PC-9 (cell line): Measurements from ENCODE around the gene SUPT3H. TPM values are rescaled to one million over a fixed set of nuclear protein-coding genes. Genes with fewer than 3 reads are reported as not detected.
"Not testable (repeated sequence)": the region's sequence is repeated elsewhere in the genome, so short reads cannot be mapped to it uniquely, and the experiment has no call there.

Source experiments
- BruUV-seq: library from RNA; stranded (reverse); fragments of 400-500 nt; replicated peaks from 2 replicates; lab custom pipeline; 2021; lab: Mats Ljungman, UMichigan
- CTCF ChIA-PET: fragments of 300-600 bp; sonication (Branson Sonifier 250); formaldehyde crosslinking; loops from one replicate; lab custom pipeline; 2022; ENCODE audit warnings: antibody characterized with exemption; lab: Charles Lee
- POLR2A ChIA-PET: fragments of 300-600 bp; sonication (Branson Sonifier 250); formaldehyde crosslinking; loops from one replicate; lab custom pipeline; 2022; ENCODE audit warnings: antibody characterized with exemption; ENCODE audit not compliant: unreplicated experiment; lab: Charles Lee
- DNase-seq, 2 experiments: peaks; one replicate each; pipeline versions ENCODE4 v3.0.0 to v3.0.0-alpha.2; 2015 to 2022; ENCODE audit warnings: mixed read lengths in 1 of 2
- H2AFZ ChIP-seq: fragments of 200-600 bp; sonication (generic); 2 replicates; pipeline ENCODE4 v1.8.1; 2017; ENCODE audit warnings: antibody characterized with exemption
- H3F3A ChIP-seq: fragments of 200-600 bp; sonication (generic); 2 replicates; pipeline ENCODE4 v1.8.1; 2017; ENCODE audit warnings: antibody characterized with exemption, mild to moderate bottlenecking, low read depth; ENCODE audit not compliant: insufficient read depth
- H3K27ac ChIP-seq: fragments of 200-600 bp; sonication (generic); 2 replicates; pipeline ENCODE4 v1.6.1; 2016; ENCODE audit warnings: mixed run types
- H3K27me3 ChIP-seq: fragments of 200-600 bp; sonication (generic); 2 replicates; pipeline ENCODE4 v1.6.1; 2016; ENCODE audit warnings: low read depth, mixed run types; ENCODE audit not compliant: insufficient read depth
- H3K36me3 ChIP-seq: fragments of 200-600 bp; sonication (generic); 2 replicates; pipeline ENCODE4 v1.6.1; 2016; ENCODE audit warnings: low read depth, mixed run types
- H3K4me1 ChIP-seq: fragments of 200-600 bp; sonication (generic); replicated peaks from 2 replicates; pipeline ENCODE4 v1.6.1; 2016; ENCODE audit warnings: mixed run types; ENCODE audit not compliant: insufficient read depth
- H3K4me2 ChIP-seq: fragments of 200-600 bp; sonication (generic); 2 replicates; pipeline ENCODE4 v1.6.1; 2017; ENCODE audit warnings: mixed run types
- H3K4me3 ChIP-seq: fragments of 200-600 bp; sonication (generic); 2 replicates; pipeline ENCODE4 v1.6.1; 2016; ENCODE audit warnings: mixed run types
- H3K79me2 ChIP-seq: fragments of 200-600 bp; sonication (generic); 2 replicates; pipeline ENCODE4 v1.6.1; 2017; ENCODE audit warnings: low read depth, mixed run types
- H3K9me2 ChIP-seq: fragments of 200-600 bp; sonication (generic); 2 replicates; pipeline ENCODE4 v1.8.1; 2017; ENCODE audit warnings: mild to moderate bottlenecking; ENCODE audit not compliant: insufficient read depth
- H3K9me3 ChIP-seq: fragments of 200-600 bp; sonication (generic); 2 replicates; pipeline ENCODE4 v1.8.1; 2016; ENCODE audit warnings: low read depth; ENCODE audit not compliant: insufficient read depth
- H4K20me1 ChIP-seq: fragments of 200-600 bp; sonication (generic); 2 replicates; pipeline ENCODE4 v1.8.1; 2017; ENCODE audit not compliant: insufficient read depth
- EZH2 ChIP-seq: fragments of 200-600 bp; sonication (generic); IDR thresholded peaks from 2 replicates; pipeline ENCODE4 v1.8.0; 2017; ENCODE audit warnings: antibody characterized with exemption, low read depth
- intact Hi-C: fragments of 100-400 bp; cut with micrococcal nuclease; formaldehyde crosslinking; loops from one replicate; pipeline ENCODE4 v1.10.0; 2022; ENCODE audit not compliant: unreplicated experiment
- total RNA-seq: library from RNA; stranded (reverse); gene quantifications from 2 replicates; pipeline ENCODE4 v1.2.3, GENCODE V29; 2021
- TF ChIP-seq, protein P1 (sequence below): fragments of 200-600 bp; sonication (generic); conservative IDR thresholded peaks from 2 replicates; pipeline ENCODE4 v1.6.1; 2017; ENCODE audit warnings: mixed run types, antibody characterized with exemption, mild to moderate bottlenecking, moderate library complexity

Gene SUPT3H
- total RNA-seq, 1 experiment from 2014 or later: 9.2 TPM

DNA sequence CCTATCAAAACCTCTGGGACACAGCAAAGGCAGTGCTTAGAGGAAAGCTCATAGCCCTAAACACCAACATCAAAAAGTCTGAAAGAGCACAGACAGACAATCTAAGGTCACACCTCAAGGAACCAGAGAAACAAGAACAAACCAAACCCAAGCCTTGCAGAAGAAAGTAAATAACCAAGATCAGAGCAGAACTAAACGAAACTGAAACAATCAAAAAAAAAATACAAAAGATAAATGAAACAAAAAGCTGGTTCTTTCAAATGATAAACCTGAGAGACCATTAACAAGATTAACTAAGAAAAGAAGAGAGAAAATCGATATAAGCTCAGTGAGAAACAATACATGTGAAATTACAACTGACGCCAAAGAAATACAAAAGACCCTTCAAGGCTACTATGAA, 84.4 kb downstream of the SUPT3H start:
- Histone ChIP-seq H4K20me1 (no peaks in the 10 kb centered on the region), H3K9me2 (no peaks in the 10 kb centered on the region), H3K36me3 (no peaks in the 10 kb centered on the region), H3K27me3 (no peaks in the 10 kb centered on the region), H3F3A (no peaks in the 10 kb centered on the region), H3K4me1 (no peaks in the 10 kb centered on the region), H3K27ac (no peak overlapping the region), H2AFZ (no peak overlapping the region), H3K4me2 (no peak overlapping the region), H3K79me2 (no peaks in the 10 kb centered on the region), H3K4me3 (no peak overlapping the region), H3K9me3 (no peaks in the 10 kb centered on the region)
- TF ChIP-seq, protein P1, sequence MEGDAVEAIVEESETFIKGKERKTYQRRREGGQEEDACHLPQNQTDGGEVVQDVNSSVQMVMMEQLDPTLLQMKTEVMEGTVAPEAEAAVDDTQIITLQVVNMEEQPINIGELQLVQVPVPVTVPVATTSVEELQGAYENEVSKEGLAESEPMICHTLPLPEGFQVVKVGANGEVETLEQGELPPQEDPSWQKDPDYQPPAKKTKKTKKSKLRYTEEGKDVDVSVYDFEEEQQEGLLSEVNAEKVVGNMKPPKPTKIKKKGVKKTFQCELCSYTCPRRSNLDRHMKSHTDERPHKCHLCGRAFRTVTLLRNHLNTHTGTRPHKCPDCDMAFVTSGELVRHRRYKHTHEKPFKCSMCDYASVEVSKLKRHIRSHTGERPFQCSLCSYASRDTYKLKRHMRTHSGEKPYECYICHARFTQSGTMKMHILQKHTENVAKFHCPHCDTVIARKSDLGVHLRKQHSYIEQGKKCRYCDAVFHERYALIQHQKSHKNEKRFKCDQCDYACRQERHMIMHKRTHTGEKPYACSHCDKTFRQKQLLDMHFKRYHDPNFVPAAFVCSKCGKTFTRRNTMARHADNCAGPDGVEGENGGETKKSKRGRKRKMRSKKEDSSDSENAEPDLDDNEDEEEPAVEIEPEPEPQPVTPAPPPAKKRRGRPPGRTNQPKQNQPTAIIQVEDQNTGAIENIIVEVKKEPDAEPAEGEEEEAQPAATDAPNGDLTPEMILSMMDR: no peak
- TF ChIP-seq EZH2: no peak
- DNase-seq: no peak
- BruUV-seq: no TSS peak
- intact Hi-C loops: no loop called here
- ChIA-PET CTCF (no interaction called here), POLR2A (interaction anchor here (0.7 kb wide), 1 partner anchor 889 kb away, joined by 4 read pairs; no protein-coding TSS in a partner anchor)

GRCh38 chr6:45289751-45290514, 87.8 kb downstream of the SUPT3H start:
- CTCF ChIA-PET: no interaction called here
- no peak for TF ChIP-seq EZH2
- TF ChIP-seq, protein P1: no peak
- Histone ChIP-seq H3K36me3 (no peaks in the 10 kb centered on the region), H3K4me2 (no peak overlapping the region), H3F3A (no peaks in the 10 kb centered on the region), H3K9me2 (no peaks in the 10 kb centered on the region), H3K27ac (no peak overlapping the region), H3K9me3 (no peaks in the 10 kb centered on the region), H2AFZ (no peak overlapping the region), H3K4me1 (no peaks in the 10 kb centered on the region), H3K79me2 (no peaks in the 10 kb centered on the region), H3K4me3 (no peak overlapping the region), H3K27me3 (no peaks in the 10 kb centered on the region), H4K20me1 (no peaks in the 10 kb centered on the region)
- POLR2A ChIA-PET: no interaction called here
- BruUV-seq: no TSS peak
- intact Hi-C loops: no loop called here
- DNase-seq: no peak

GRCh38 chr6:45286707-45287106, 91.0 kb downstream of the SUPT3H start:
- DNase-seq, BruUV-seq, H3K79me2 ChIP-seq, H3K4me2 ChIP-seq, H3K4me3 ChIP-seq, POLR2A ChIA-PET, intact Hi-C loops, H3K27ac ChIP-seq, H3K27me3 ChIP-seq, H3K4me1 ChIP-seq, CTCF ChIA-PET, H2AFZ ChIP-seq, H3K9me2 ChIP-seq, H4K20me1 ChIP-seq, H3F3A ChIP-seq, H3K9me3 ChIP-seq, H3K36me3 ChIP-seq: not testable (repeated sequence)
